HL-60 (cell line): ENCODE measurements around the gene DCTN2.

Source experiments
- DNase-seq, 2 experiments: peaks; one replicate each; pipeline ENCODE4 v3.0.0-alpha.2; 2010 to 2020; ENCODE audit warnings: low read depth in 1 of 2, low spot score in 1 of 2
- H3K27ac ChIP-seq: fragments of 250-450 bp; sonication (Bioruptor Pico); replicated peaks from 2 replicates; pipeline ENCODE4 v1.5.1; 2020; ENCODE audit warnings: mild to moderate bottlenecking, moderate library complexity
- H3K27me3 ChIP-seq: fragments of 250-450 bp; sonication (Bioruptor Pico); 2 replicates; pipeline ENCODE4 v1.5.1; 2021; ENCODE audit warnings: mild to moderate bottlenecking, moderate library complexity; ENCODE audit not compliant: insufficient read depth, poor library complexity, severe bottlenecking
- H3K4me3 ChIP-seq: replicated peaks from 2 replicates; pipeline ENCODE4 v1.5.1; 2011; ENCODE audit warnings: mild to moderate bottlenecking, control low read depth, low read length; ENCODE audit not compliant: insufficient read depth
- CTCF ChIP-seq: IDR thresholded peaks from one replicate; pipeline ENCODE4 v1.5.1; 2011; ENCODE audit warnings: low read length, control low read depth, inconsistent platforms; ENCODE audit not compliant: insufficient read depth
- GABPA ChIP-seq: IDR thresholded peaks from 2 replicates; pipeline ENCODE4 v1.6.1; 2012; ENCODE audit warnings: low read depth
- POLR2AphosphoS5 ChIP-seq: IDR thresholded peaks from 2 replicates; pipeline ENCODE4 v1.6.1; 2012; ENCODE audit warnings: low read depth
- REST ChIP-seq: IDR thresholded peaks from 2 replicates; pipeline ENCODE4 v1.6.1; 2012; ENCODE audit warnings: low read depth; ENCODE audit not compliant: insufficient replicate concordance
- SPI1 ChIP-seq: IDR thresholded peaks from 2 replicates; pipeline ENCODE4 v1.6.1; 2012; ENCODE audit warnings: low read depth, mild to moderate bottlenecking, borderline replicate concordance

DCTN2 gene

DNA sequence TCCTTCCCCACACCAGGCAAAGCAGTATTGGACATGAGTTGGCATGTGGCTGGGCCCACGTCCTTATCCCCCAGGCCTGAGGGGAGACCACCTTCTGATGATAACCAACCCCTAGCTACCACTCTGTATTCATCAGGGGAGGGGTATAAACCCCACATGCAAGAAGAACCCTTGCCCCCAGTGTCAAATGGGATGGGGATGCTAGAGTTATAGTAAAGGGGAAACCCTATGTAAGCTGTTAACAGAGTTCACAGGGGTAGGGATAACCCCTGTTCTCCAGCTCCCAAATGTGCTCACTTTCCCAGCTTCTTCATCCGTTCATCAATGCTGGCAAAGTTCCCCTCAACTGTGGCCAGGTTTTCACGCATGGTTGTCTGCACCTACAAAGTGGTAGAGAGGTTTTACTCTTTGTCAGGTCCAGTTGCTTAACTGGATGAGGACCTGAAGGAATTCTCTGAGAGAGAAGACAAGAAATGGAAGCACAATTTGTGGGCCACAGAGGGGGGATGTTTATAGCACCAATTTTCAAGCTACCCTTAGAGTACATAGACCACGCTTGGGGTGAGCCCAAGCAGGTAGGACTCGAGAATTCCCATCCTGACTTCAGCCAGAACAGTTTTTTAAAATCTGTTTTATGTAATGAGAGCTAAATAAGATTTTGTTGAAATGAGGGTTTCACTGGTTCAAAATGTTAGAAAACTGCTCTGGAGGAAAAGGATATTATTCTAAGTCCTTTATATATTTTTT lies 16.4 kb downstream of the DCTN2 start:
- TF ChIP-seq POLR2AphosphoS5 (peak; percentile 24; the same call in 1 of the 2 replicates), REST (no peak), CTCF (no peak), SPI1 (no peak), GABPA (no peak)
- DNase-seq: no peak
- Histone ChIP-seq H3K27ac (no peak overlapping the region), H3K27me3 (no peaks in the 10 kb centered on the region), H3K4me3 (no peak overlapping the region)

GRCh38 chr12:57529831-57530230 lies 17.2 kb downstream of the DCTN2 start:
- DNase-seq: no peak
- H3K4me3 ChIP-seq: no peak overlapping the region
- no peak overlapping the region for H3K27ac ChIP-seq
- TF ChIP-seq SPI1 (no peak), CTCF (no peak), POLR2AphosphoS5 (no peak), GABPA (no peak), REST (no peak)
- no peaks in the 10 kb centered on the region for H3K27me3 ChIP-seq

- no peak for DNase-seq
- no peaks in the 10 kb centered on the region for H3K27me3 ChIP-seq
- no peak overlapping the region for H3K4me3 ChIP-seq
- TF ChIP-seq SPI1: no peak
- no peak for TF ChIP-seq REST
- no peak for TF ChIP-seq GABPA
- no peak for TF ChIP-seq POLR2AphosphoS5
- H3K27ac ChIP-seq: no peak overlapping the region
Measured at GRCh38 chr12:57528831-57529555, 18.0 kb downstream of the DCTN2 start.
